GM12878 (cell line): Measurements from ENCODE around the gene SP1. TPM values are rescaled to one million over a fixed set of nuclear protein-coding genes. Genes with fewer than 3 reads are reported as not detected.

Experiments
- ATAC-seq: fragments of 200-7000 bp; cut with Tn5 transposase; 3 replicates; pipeline ENCODE4 v1.9.1; 2020; ENCODE audit warnings: mild to moderate bottlenecking, moderate library complexity
- BruUV-seq: library from RNA; stranded (reverse); fragments of 400-500 nt; replicated peaks from 2 replicates; lab custom pipeline; 2021; lab: Mats Ljungman, UMichigan
- CTCF ChIA-PET: fragments of 300-600 bp; sonication (Branson Sonifier 250); formaldehyde crosslinking; extraction: SDS; loops from one replicate; lab custom pipeline; 2021; ENCODE audit warnings: inconsistent platforms; lab: Yijun Ruan, JAX
- POLR2A ChIA-PET: fragments of 350-600 bp; formaldehyde crosslinking; extraction: SDS; loops from one replicate; lab custom pipeline; 2021; ENCODE audit warnings: inconsistent platforms; lab: Charles Lee
- RAD21 ChIA-PET: fragments of 300-600 bp; sonication (Branson Sonifier 250); formaldehyde crosslinking; loops from one replicate; lab custom pipeline; 2023; ENCODE audit warnings: antibody characterized with exemption; ENCODE audit not compliant: unreplicated experiment; lab: Charles Lee
- SMC1A ChIA-PET: fragments of 300-600 bp; sonication (Branson Sonifier 250); formaldehyde crosslinking; loops from one replicate; lab custom pipeline; 2023; ENCODE audit not compliant: unreplicated experiment, uncharacterized antibody; lab: Charles Lee
- DNase-seq: peaks from one replicate; pipeline ENCODE4 v3.0.0-alpha.2; 2011; ENCODE audit warnings: low read depth, low spot score
- FAIRE-seq: peaks from 3 replicates; lab custom pipeline; 2011; peaks lifted over from hg19 to GRCh38; lab: Jason Lieb, UNC
- H2AFZ ChIP-seq: 2 replicates; pipeline ENCODE4 v1.6.0; 2011; ENCODE audit warnings: low read depth, low read length, control low read depth; ENCODE audit not compliant: control insufficient read depth
- H3K27ac ChIP-seq: 2 replicates; pipeline ENCODE4 v1.5.1; 2011; ENCODE audit warnings: control low read depth; ENCODE audit not compliant: control insufficient read depth, insufficient read depth
- H3K27me3 ChIP-seq, 2 experiments: replicated peaks in 1 of 2; 2 replicates each; pipeline versions ENCODE4 v1.6.0 to v1.6.1; 2011; ENCODE audit warnings: low read length in 1 of 2; ENCODE audit not compliant: control insufficient read depth in 2 of 2, insufficient read depth in 2 of 2
- H3K36me3 ChIP-seq, 2 experiments: 2 replicates each; pipeline ENCODE4 v1.5.1; 2011; ENCODE audit warnings: low read length in 1 of 2; ENCODE audit not compliant: control insufficient read depth in 2 of 2, insufficient read depth in 2 of 2
- H3K4me1 ChIP-seq: 2 replicates; pipeline ENCODE4 v1.6.1; 2011; ENCODE audit warnings: mild to moderate bottlenecking, low read length, moderate library complexity, mixed read lengths; ENCODE audit not compliant: control insufficient read depth, insufficient read depth
- H3K4me2 ChIP-seq: 2 replicates; pipeline ENCODE4 v1.6.0; 2011; ENCODE audit warnings: control low read depth; ENCODE audit not compliant: control insufficient read depth, insufficient read depth
- H3K4me3 ChIP-seq: fragments of 200-600 bp; sonication (generic); 2 replicates; pipeline ENCODE4 v1.5.1; 2016
- H3K79me2 ChIP-seq: 2 replicates; pipeline ENCODE4 v1.6.0; 2011; ENCODE audit warnings: low read length; ENCODE audit not compliant: control insufficient read depth, insufficient read depth
- H3K9ac ChIP-seq: 2 replicates; pipeline ENCODE4 v1.8.0; 2011; ENCODE audit warnings: low read length, control low read depth, mixed read lengths; ENCODE audit not compliant: control insufficient read depth, insufficient read depth
- H3K9me3 ChIP-seq: replicated peaks from 3 replicates; pipeline ENCODE4 v1.5.1; 2011; ENCODE audit warnings: mild to moderate bottlenecking, low read length; ENCODE audit not compliant: control insufficient read depth, insufficient read depth
- H4K20me1 ChIP-seq: 2 replicates; pipeline ENCODE4 v1.6.0; 2011; ENCODE audit not compliant: control insufficient read depth, insufficient read depth
- CTCF ChIP-seq, 3 experiments: IDR thresholded peaks in 2 of 3; conservative IDR thresholded peaks in 1 of 3; 2 replicates each; pipeline ENCODE4 v1.5.1; 2011; ENCODE audit warnings: low read depth in 3 of 3, low read length in 3 of 3, mild to moderate bottlenecking in 3 of 3, control low read depth in 2 of 3, moderate library complexity in 2 of 3, inconsistent platforms in 1 of 3, mixed read lengths in 1 of 3; ENCODE audit not compliant: control insufficient read depth in 2 of 3, insufficient read depth in 1 of 3; ENCODE audit errors: extremely low read depth in 1 of 3
- E2F8 ChIP-seq: fragments of 450-650 bp; IDR thresholded peaks from 2 replicates; pipeline ENCODE4 v1.6.1; 2018; ENCODE audit warnings: mild to moderate bottlenecking, low read depth, moderate library complexity; ENCODE audit not compliant: partially characterized antibody
- GABPA ChIP-seq: IDR thresholded peaks from 2 replicates; pipeline ENCODE4 v1.6.1; 2014; ENCODE audit warnings: antibody characterized with exemption, low read depth, mild to moderate bottlenecking, inconsistent platforms
- HSF1 ChIP-seq: fragments of 150-350 bp; IDR thresholded peaks from 2 replicates; pipeline ENCODE4 v1.6.1; 2014; ENCODE audit warnings: mild to moderate bottlenecking, low read depth, low read length
- IRF5 ChIP-seq: fragments of 450-650 bp; IDR thresholded peaks from 2 replicates; pipeline ENCODE4 v1.6.1; 2017; ENCODE audit warnings: borderline replicate concordance
- KLF5 ChIP-seq: fragments of 450-650 bp; IDR thresholded peaks from 2 replicates; pipeline ENCODE4 v1.6.1; 2014; ENCODE audit warnings: mild to moderate bottlenecking; ENCODE audit not compliant: partially characterized antibody
- NFIC ChIP-seq: IDR thresholded peaks from 2 replicates; pipeline ENCODE4 v1.6.1; 2012; ENCODE audit warnings: low read depth, mild to moderate bottlenecking, inconsistent platforms, low read length, moderate library complexity
- NFYB ChIP-seq: IDR thresholded peaks from 2 replicates; pipeline ENCODE4 v1.6.1; 2011; ENCODE audit warnings: low read depth, mild to moderate bottlenecking, low read length, improper control_type of control experiment, moderate library complexity; ENCODE audit not compliant: insufficient read depth
- NR2C2 ChIP-seq: IDR thresholded peaks from 2 replicates; pipeline ENCODE4 v1.6.1; 2011; ENCODE audit warnings: borderline replicate concordance, low read depth; ENCODE audit not compliant: control insufficient read depth, insufficient read length
- NRF1 ChIP-seq: conservative IDR thresholded peaks from 2 replicates; pipeline ENCODE4 v1.6.1; 2011; ENCODE audit warnings: mild to moderate bottlenecking, low read depth, low read length, improper control_type of control experiment
- PAX8 ChIP-seq: fragments of 450-650 bp; IDR thresholded peaks from 2 replicates; pipeline ENCODE4 v1.6.1; 2017; ENCODE audit warnings: mild to moderate bottlenecking, moderate library complexity
- PML ChIP-seq: IDR thresholded peaks from 2 replicates; pipeline ENCODE4 v1.6.1; 2012; ENCODE audit warnings: low read length, inconsistent platforms
- POLR2AphosphoS5 ChIP-seq: IDR thresholded peaks from 2 replicates; pipeline ENCODE4 v1.6.1; 2011; ENCODE audit warnings: mild to moderate bottlenecking, low read length, inconsistent platforms
- RUNX3 ChIP-seq: IDR thresholded peaks from 2 replicates; pipeline ENCODE4 v1.6.1; 2012; ENCODE audit warnings: low read length, inconsistent platforms
- TARDBP ChIP-seq: IDR thresholded peaks from 2 replicates; pipeline ENCODE4 v1.6.1; 2016; ENCODE audit warnings: borderline replicate concordance
- TBL1XR1 ChIP-seq: IDR thresholded peaks from 2 replicates; pipeline ENCODE4 v1.6.1; 2012; ENCODE audit warnings: low read depth, low read length, improper control_type of control experiment
- ZNF207 ChIP-seq: fragments of 450-650 bp; IDR thresholded peaks from 2 replicates; pipeline ENCODE4 v1.6.1; 2014; ENCODE audit warnings: antibody characterized with exemption, mild to moderate bottlenecking, borderline replicate concordance
- ZNF274 ChIP-seq: IDR thresholded peaks from one replicate; pipeline ENCODE4 v1.8.0; 2011; ENCODE audit not compliant: insufficient read length, insufficient read depth
- WGBS: methylation state at CpG from one replicate; pipeline ENCODE4 v1.1.6; 2016; ENCODE audit warnings: low lambda C conversion rate; ENCODE audit not compliant: insufficient replicate concordance, insufficient coverage; ENCODE audit errors: missing lambda C conversion rate; 5-methylcytosine and 5-hydroxymethylcytosine counted together
- in situ Hi-C: fragments of 300-500 bp; cut with MboI; formaldehyde crosslinking; loops from 9 replicates; pipeline ENCODE4 v1.14.3; 2018; ENCODE audit warnings: mixed read lengths
- intact Hi-C: fragments of 100-400 bp; cut with micrococcal nuclease; formaldehyde crosslinking; loops from one replicate; pipeline ENCODE4 v1.14.2; 2022; ENCODE audit not compliant: unreplicated experiment
- polyA plus RNA-seq, 11 experiments: library from polyadenylated mRNA; depleted of rRNA in 4 of 11; unstranded in 6 of 11; stranded (reverse) in 5 of 11; fragments of >200 nt; fragmentation: Nextera tagmentation in 4 of 11; fragmentation: Illumina TruSeq in 1 of 11; extraction: Ambion mirVana in 4 of 11; extraction: Trizol in 1 of 11; gene quantifications; 1 replicate in 1 of 11; 2 replicates in 10 of 11; pipeline versions ENCODE4 v1.2.1 to v1.2.3, GENCODE V29; 2011 to 2016; ENCODE audit warnings: inconsistent platforms in 2 of 11, missing spikeins in 2 of 11, low read depth in 1 of 11
- total RNA-seq, 4 experiments: library from RNA; depleted of rRNA in 3 of 4; stranded (reverse); fragments of >200 nt in 3 of 4; fragmentation: Illumina TruSeq in 1 of 4; extraction: Trizol in 1 of 4; gene quantifications; 2 replicates each; pipeline versions ENCODE4 v1.2.1 to v1.2.3, GENCODE V29; 2013 to 2021

SP1 gene
- total and polyA plus RNA-seq, 10 of the 15 experiments (the other 5 are each of a cell fraction or from before 2014, with no cell fraction given), result 3.3 to 52.0 (median 25.2) TPM

GRCh38 chr12:53388932-53389331 lies 9.0 kb downstream of the SP1 start:
- ChIA-PET CTCF (interaction anchor here (1.0 to 1.1 kb wide), 2 partner anchors 28 to 31 kb away, joined by 3 to 8 read pairs; no protein-coding TSS in a partner anchor), POLR2A (interaction anchor here (0.6 to 1.0 kb wide), 2 partner anchors 8 to 74 kb away, joined by 3 read pairs; no protein-coding TSS in a partner anchor), SMC1A (interaction anchor here (0.7 to 4.0 kb wide), 7 partner anchors 9 to 36 kb away, joined by 3 to 39 read pairs (median 3); no protein-coding TSS in a partner anchor), RAD21 (interaction anchor here (1.1 to 3.8 kb wide), 4 partner anchors 10 to 36 kb away, joined by 4 to 27 read pairs (median 8); no protein-coding TSS in a partner anchor)
- H3K9me3 ChIP-seq, result no peaks in the 10 kb centered on the region
- WGBS, result 97% methylated on average over 2 of the region's 4 CpGs
- intact Hi-C loops (no loop called here), in situ Hi-C loops (no loop called here)
- H2AFZ ChIP-seq, result no peak overlapping the region
- H3K9ac ChIP-seq, result no peak overlapping the region
- H3K27me3 ChIP-seq, result no peaks in the 10 kb centered on the region
- no peak overlapping the region for H3K27ac ChIP-seq
- peaks cover 0 to 3% of the 10 kb centered on the region in 2 experiments; a peak in 1 of 4 replicates for H3K36me3 ChIP-seq
- H3K79me2 ChIP-seq, result peaks cover 69% of the 10 kb centered on the region
- H3K4me2 ChIP-seq, result peak overlapping the region; percentile 42; the same call in 1 of the 2 replicates
- DNase-seq (no peak), ATAC-seq (no peak), FAIRE-seq (no peak)
- peak overlapping the region; percentile 15; the same call in 1 of the 2 replicates for H3K4me3 ChIP-seq
- BruUV-seq, result no TSS peak
- H3K4me1 ChIP-seq, result no peaks in the 10 kb centered on the region
- H4K20me1 ChIP-seq, result no peaks in the 10 kb centered on the region
- no peak for TF ChIP-seq E2F8
- no peak for TF ChIP-seq KLF5
- no peak for TF ChIP-seq HSF1
- TF ChIP-seq GABPA, result no peak
- TF ChIP-seq PAX8, result no peak
- TF ChIP-seq IRF5, result no peak
- no peak for TF ChIP-seq NFYB
- TF ChIP-seq ZNF207, result no peak
- no peak for TF ChIP-seq NFIC
- TF ChIP-seq CTCF (IDR thresholded peaks at IDR 0.05 in 2 of 3, conservative IDR thresholded peaks at IDR 0.05 in 1 of 3; ENCODE audit: control insufficient read depth in 2 of 3, extremely low read depth in 1 of 3, insufficient read depth in 1 of 3, low read depth in 3 of 3, low read length in 3 of 3), result no peak
- TF ChIP-seq POLR2AphosphoS5, result no peak
- no peak for TF ChIP-seq RUNX3
- no peak for TF ChIP-seq PML
- TF ChIP-seq ZNF274, result no peak
- no peak for TF ChIP-seq NRF1
- TF ChIP-seq TBL1XR1, result no peak
- no peak for TF ChIP-seq TARDBP
- no peak for TF ChIP-seq NR2C2
